HG02870 (cell line): ENCODE data around the gene TMCO4.
"Not testable (repeated sequence)": the region's sequence is repeated elsewhere in the genome, so short reads cannot be mapped to it uniquely, and the experiment has no call there.

ENCODE experiments used
- ATAC-seq: cut with Tn5 transposase; IDR thresholded peaks from one replicate; pipeline ENCODE4 v1.9.1; 2021; ENCODE audit warnings: mild to moderate bottlenecking, moderate library complexity; ENCODE audit not compliant: unreplicated experiment

The TMCO4 gene

GRCh38 chr1:19814244-19814661, 14.5 kb upstream of the TMCO4 start:
- ATAC-seq: no peak

DNA sequence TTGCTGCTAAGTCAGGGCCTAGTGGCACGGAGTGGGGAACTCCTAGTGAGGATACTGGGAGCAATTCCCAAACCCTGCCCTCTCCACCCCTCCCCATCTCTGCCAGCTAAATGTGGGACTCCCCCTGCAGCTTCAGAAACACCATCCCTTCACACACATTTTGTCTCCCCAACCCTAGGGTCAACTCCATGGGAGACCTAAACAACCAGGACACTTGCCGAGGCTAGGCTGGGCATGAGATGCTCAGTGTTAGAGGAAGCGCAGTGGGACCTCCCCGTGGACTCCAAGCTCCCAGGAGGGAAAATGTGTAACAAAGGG, 13.9 kb upstream of the TMCO4 start:
- ATAC-seq: no peak

DNA sequence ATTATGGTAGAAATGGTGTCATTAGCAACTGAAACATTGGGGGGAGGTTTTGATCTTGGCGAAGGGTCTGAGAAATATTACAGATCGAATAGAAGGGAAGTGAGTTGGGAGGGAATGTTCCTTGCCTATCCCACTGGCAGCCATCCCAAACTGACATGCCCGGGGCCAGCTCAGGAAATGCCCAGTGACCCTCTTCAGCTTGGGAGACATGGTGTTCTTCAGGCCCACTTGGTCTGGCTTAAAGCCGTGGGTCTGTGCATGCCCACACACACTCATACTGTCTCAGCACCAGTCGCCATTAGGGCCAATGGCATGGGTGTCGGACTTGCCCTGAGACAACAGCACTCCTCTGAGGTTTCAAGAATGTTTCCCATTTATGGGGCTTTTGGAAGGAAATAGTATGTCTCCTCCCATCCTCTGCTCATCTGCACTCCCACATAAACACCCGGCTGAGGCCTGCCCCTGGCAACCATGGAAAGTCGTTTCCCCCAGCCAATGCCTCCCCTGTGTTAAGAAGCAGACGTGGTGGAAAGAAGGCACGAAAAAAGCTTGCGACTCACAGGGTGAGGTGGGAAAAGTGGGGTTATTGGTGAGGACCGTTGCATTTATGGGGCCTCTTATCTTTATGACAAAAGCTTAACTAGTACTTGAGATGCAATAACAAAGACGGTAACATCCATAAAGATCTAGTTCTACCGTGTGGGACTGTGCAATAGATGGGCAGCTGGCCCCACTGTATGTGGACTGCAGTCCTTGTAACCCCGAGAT, 13.3 kb upstream of the TMCO4 start:
- no peak for ATAC-seq

- ATAC-seq: no peak
These were observed 11.6 kb upstream of the TMCO4 start for GRCh38 chr1:19811206-19811851.

GRCh38 chr1:19809044-19809750, 9.5 kb upstream of the TMCO4 start:
- ATAC-seq: no peak

DNA sequence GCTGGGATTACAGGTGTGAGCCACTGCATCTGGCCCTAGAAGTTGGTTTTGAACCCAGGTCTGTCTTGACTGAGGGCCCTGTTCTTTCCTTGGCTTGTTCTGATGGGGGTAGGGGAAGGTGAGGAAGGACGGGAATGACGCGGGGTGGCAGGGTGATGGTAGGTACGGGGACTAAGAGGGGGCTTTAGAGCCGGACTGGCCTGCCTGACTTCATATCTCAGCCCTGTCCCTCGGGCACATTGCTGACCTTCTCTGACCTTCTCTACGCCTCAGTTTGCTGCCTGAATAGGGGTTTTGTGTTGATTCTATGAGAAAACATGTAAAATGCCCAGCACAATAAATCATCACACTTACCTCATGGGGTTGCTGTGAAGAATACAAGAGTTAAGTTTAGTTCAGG, 8.6 kb upstream of the TMCO4 start:
- ATAC-seq: no peak

DNA sequence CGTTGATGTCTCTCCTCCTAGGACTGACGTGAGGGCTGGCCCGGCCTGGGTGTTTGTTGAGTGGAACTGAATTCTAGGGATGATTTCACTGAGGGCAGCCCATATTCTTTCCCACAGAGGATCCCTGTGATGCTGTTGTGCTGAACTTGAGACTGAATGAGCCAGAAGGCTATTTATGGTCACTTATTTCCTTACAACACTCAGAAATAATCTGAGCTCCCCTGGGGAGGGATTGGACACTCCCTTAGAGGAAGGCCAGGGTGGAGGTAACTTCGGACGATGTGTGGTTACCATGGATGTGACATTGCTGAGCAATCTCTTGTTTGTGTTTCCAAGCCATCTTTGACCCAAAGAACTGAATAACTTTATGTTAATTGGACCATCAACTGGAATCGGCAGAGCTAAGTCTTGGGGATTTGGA, 5.1 kb upstream of the TMCO4 start:
- no peak for ATAC-seq

DNA sequence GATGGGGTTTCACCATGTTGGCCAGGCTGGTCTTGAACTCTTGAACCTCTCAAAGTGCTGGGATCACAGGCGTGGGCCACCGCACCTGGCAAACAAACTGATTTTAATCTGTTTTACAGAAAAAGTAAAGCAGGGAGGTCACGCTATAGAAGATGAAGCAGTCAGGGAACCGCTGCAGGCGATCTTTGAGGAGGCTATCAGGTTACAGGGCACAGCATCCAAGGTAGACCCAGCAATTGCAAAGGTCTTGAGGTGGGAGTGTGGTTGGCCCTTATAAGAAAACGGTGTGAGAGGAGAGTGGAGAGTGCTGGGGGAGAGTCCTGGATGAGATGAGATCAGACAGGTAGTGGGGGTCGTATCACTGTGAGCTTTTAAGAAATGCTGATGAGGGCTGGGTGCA, 2.6 kb upstream of the TMCO4 start:
- ATAC-seq: no peak

DNA sequence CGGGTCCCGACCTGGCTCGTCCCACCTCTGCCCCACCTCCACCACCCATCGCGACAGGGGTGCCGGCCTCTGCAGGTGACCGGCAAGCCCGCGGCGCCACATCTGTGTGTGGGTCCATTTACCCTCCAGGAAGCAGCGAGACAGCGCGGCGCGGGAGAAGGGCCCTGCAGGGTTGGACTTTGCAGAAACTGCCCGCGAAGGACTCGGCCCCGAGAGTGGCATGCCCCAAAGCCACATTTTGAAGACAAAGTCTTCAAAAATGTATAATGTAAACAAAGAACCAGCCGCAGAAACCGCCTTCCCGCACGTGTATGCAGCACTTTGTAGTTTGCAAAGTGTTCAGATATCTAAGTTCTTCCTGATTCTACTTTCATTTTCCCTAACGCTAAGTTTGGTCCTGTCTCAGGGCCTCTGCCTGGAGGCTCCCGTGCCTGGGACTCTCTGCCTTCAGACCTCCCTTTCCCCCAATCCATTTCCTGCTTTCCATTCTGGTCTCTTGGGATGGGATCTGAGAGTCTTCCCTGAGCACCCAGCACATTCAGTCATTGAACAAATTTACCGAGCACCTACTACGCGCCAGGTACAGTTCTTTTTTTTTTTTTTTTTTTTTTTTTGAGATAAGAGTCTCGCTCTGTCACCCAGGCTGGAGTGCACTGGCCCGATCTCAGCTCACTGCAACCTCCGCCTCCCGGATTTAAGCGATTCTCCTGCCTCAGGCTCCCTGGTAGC, 524 bp upstream of the TMCO4 start:
- ATAC-seq: peak; percentile 30

- ATAC-seq: no peak
These were observed 1.1 kb downstream of the TMCO4 start for GRCh38 chr1:19798486-19799229.

DNA sequence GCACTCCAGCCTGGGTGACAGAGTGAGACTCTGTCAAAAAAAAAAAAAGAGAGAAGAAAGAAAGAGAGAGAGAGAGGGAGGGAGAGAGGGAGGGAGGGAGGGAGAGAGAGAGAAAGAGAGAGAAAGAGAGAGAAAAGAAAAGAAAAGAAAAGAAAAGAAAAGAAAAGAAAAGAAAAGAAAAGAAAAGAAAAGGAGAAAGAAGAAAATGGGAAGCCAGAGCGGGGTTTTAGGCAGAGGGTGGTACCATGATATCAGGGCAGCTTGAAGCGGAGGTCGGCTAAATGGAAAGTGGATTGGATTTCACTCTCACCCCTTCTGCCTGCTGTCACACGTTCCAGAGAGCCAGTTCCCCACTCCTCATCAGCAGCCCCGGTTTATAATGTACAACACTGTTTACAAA, 1.9 kb downstream of the TMCO4 start:
- no peak for ATAC-seq

GRCh38 chr1:19794583-19794982, 5.1 kb downstream of the TMCO4 start:
- ATAC-seq: no peak

DNA sequence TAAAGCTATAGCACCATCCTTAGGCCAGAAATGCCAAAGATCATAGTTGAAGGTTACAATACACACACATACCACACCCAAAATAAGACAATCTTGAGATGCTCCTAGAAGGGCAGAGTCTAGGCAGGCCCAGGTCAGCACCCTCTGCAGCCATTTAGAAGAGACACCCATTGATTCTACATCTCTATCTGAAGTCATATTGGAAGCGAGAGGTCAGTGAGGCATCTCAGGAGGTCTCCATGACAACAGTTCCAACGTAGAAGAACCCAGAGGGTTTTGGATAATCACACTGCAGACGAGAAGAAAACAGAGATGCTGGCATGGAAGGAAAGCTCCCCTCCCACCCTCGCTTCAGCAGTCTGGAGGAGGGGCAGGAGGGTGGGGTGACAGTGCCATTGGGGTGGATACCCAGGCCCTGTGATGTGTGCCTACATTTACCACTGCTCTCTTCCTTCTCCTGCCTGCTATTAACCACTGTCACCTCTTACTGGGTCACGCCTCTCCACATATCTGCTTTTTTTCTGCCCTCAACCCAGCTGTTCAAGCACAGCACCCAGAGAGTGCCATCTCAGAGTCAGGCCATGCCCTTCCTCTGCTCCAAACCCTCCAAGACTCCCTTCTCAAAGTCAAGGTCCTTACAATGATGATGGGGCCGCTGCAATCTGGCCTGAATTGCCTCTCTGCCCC, 6.2 kb downstream of the TMCO4 start:
- no peak for ATAC-seq

DNA sequence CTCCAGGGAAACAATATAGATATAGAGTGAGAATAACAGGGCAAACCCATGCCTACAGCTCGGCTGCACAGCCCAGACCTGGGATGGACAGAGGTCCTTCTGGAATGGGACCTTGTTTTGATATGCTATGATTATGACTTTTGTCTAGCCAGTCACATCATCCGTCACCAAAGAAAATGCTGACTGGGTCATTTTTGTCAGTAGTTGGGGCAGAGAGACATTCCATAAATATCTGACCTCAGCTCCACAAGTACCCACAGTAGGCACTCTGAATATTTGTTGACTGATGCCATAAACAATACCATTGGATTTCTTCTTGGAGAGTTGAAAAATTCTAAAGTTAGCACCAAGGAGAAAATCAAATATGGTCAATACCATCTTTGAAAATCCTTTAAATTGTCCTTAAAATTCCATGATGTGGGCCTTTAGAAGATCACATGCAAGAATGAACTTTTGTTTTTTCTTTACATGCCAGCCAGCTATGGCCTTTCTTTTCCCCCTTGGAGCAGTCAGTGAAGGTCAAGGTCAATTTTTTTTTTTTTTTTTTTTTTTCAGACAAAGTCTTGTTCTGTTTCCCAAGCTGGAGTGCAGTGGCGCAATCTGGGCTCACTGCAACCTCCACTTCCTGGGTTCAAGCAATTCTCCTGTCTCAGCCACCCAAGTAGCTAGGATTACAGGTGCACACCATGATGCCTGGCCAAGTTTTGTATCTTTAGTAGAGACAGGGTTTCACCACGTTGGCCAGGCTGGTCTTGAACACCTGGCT, 7.3 kb downstream of the TMCO4 start:
- no peak for ATAC-seq

GRCh38 chr1:19790061-19790975, 9.4 kb downstream of the TMCO4 start:
- ATAC-seq: not testable (repeated sequence)

- ATAC-seq: no peak
These were observed 12.7 kb downstream of the TMCO4 start for GRCh38 chr1:19786988-19787423.

DNA sequence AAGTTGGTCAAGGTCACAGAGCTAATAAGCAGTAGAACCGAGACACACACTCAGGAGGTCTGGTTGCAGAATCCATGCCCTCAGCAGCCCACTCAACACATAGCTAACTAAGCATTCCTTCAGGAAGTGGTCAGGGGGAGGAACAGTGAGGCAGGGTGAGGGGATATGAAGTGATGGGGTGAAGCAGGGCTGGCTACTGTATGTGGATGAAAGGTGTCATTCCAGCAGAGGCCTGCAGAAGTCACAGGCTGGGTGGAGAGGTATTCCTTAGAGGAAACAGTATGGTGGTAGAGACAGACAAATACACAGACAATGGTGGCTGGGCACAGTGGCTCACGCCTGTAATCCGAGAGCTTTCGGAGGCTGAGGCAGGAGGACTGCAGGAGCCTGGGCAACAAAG, 14.1 kb downstream of the TMCO4 start:
- no peak for ATAC-seq

- no peak for ATAC-seq
These were observed 19.3 kb downstream of the TMCO4 start for GRCh38 chr1:19780267-19780877.
